PC-3 (cell line): ENCODE measurements around the gene LDLRAP1.

Experiments
- CTCF ChIP-seq: fragments of 300-600 bp; sonication (generic); conservative IDR thresholded peaks from 2 replicates; pipeline ENCODE4 v1.5.1; 2017; ENCODE audit warnings: antibody characterized with exemption, low read depth, mild to moderate bottlenecking, low read length
- EZH2 ChIP-seq: fragments of 300-600 bp; sonication (generic); IDR thresholded peaks from one replicate; pipeline ENCODE4 v1.6.1; 2017; ENCODE audit warnings: antibody characterized with exemption, mild to moderate bottlenecking, low read length; ENCODE audit not compliant: unreplicated experiment
- EZH2phosphoT487 ChIP-seq: fragments of 300-600 bp; sonication (generic); IDR thresholded peaks from 2 replicates; pipeline ENCODE4 v1.6.1; 2018; ENCODE audit warnings: mild to moderate bottlenecking, antibody characterized with exemption, low read length, borderline replicate concordance

DNA sequence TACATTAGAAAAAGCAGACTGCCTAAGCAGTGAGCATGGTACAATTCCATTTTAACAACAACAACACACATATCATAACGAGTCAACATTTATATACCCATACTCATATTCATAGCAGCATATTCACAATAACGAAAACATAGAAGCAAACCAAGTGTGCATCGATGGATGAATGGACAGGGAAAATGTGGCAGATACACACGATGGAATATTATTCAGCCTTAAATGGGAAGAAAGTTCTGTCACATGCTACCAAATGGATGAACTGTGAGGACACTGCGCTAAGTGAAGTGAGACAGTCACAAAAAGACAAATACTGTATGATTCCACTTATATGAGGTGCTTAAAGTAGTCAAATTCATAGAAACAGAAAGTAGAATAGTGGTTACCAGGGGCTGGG is 63.7 kb downstream of the LDLRAP1 start:
- TF ChIP-seq CTCF, result no peak
- TF ChIP-seq EZH2phosphoT487, result no peak
- no peak for TF ChIP-seq EZH2
